CD4-positive, CD25-positive, alpha-beta regulatory T cell (primary cell): ENCODE results near the gene ZNF740. TPM values are rescaled to one million over a fixed set of nuclear protein-coding genes. Genes with fewer than 3 reads are reported as not detected.

Experiments used
- ATAC-seq, 2 donors: fragments of 150-1000 bp; cut with Tn5 transposase; one replicate each; pipeline ENCODE4 v1.10.0; 2021; ENCODE audit warnings: low read depth in 2 of 2, moderate number of reproducible peaks in 2 of 2, moderate library complexity in 1 of 2
- DNase-seq, 3 donors: peaks; one replicate each; pipeline versions ENCODE4 v3.0.0 to v3.0.0-alpha.2; 2012 to 2022; ENCODE audit warnings: mixed read lengths in 1 of 3
- H3K27ac ChIP-seq: one replicate; pipeline ENCODE4 v1.7.0; 2013; ENCODE audit warnings: mild to moderate bottlenecking, low read length; ENCODE audit not compliant: insufficient read depth, poor library complexity, severe bottlenecking
- H3K27me3 ChIP-seq: one replicate; pipeline ENCODE4 v1.7.0; 2013; ENCODE audit warnings: low read length; ENCODE audit not compliant: control insufficient read depth, insufficient read depth
- H3K36me3 ChIP-seq: one replicate; pipeline ENCODE4 v1.7.0; 2013; ENCODE audit warnings: mild to moderate bottlenecking, low read length, moderate library complexity; ENCODE audit not compliant: control insufficient read depth, insufficient read depth
- H3K4me1 ChIP-seq: 2 replicates; pipeline ENCODE4 v1.7.0; 2013; ENCODE audit warnings: mild to moderate bottlenecking, low read length; ENCODE audit not compliant: insufficient read depth, control insufficient read depth, poor library complexity, severe bottlenecking
- H3K4me3 ChIP-seq: one replicate; pipeline ENCODE4 v1.7.0; 2013; ENCODE audit warnings: low read depth, mild to moderate bottlenecking, low read length, moderate library complexity
- H3K9me3 ChIP-seq, 2 experiments: 1 replicate in 1 of 2; 2 replicates in 1 of 2; pipeline ENCODE4 v1.7.0; 2013; ENCODE audit warnings: low read length in 2 of 2, mild to moderate bottlenecking in 1 of 2, moderate library complexity in 1 of 2; ENCODE audit not compliant: control insufficient read depth in 2 of 2
- H3K27ac Mint-ChIP-seq, 3 donors: one replicate each; pipeline ENCODE4 v1.8.0; 2020 to 2022; ENCODE audit warnings: mild to moderate bottlenecking in 3 of 3, mixed read lengths in 3 of 3, moderate library complexity in 2 of 3
- H3K27me3 Mint-ChIP-seq: one replicate; pipeline ENCODE4 v1.8.0; 2022; ENCODE audit warnings: mild to moderate bottlenecking, mixed read lengths
- H3K36me3 Mint-ChIP-seq: one replicate; pipeline ENCODE4 v1.8.0; 2020; ENCODE audit warnings: mixed read lengths
- H3K4me1 Mint-ChIP-seq, 4 donors: one replicate each; pipeline ENCODE4 v1.8.0; 2020 to 2022; ENCODE audit warnings: mixed read lengths in 4 of 4, mild to moderate bottlenecking in 1 of 4
- H3K4me3 Mint-ChIP-seq, 4 donors: one replicate each; pipeline ENCODE4 v1.8.0; 2020 to 2022; ENCODE audit warnings: mild to moderate bottlenecking in 4 of 4, mixed read lengths in 4 of 4, moderate library complexity in 3 of 4
- H3K9me3 Mint-ChIP-seq, 7 donors: one replicate each; pipeline ENCODE4 v1.8.0; 2020 to 2022; ENCODE audit warnings: mixed read lengths in 7 of 7, mild to moderate bottlenecking in 3 of 7, moderate library complexity in 2 of 7
- polyA plus RNA-seq, 4 donors: library from polyadenylated mRNA; unstranded; fragments of 300-500 nt; fragmentation: Illumina TruSeq; gene quantifications; one replicate each; pipeline ENCODE4 v1.2.3, GENCODE V29; 2021
- total RNA-seq: library from RNA; stranded (reverse); gene quantifications from one replicate; pipeline ENCODE4 v1.2.3, GENCODE V29; 2022

ZNF740 gene
- total and polyA plus RNA-seq, 5 donors from 2014 or later, result 2.3 to 32.6 (median 3.0) TPM

- Mint-ChIP-seq H3K27ac (peak overlapping the region; percentile 28 to 78 (median 68)), H3K9me3 (no peaks in the 10 kb centered on the region), H3K4me1 (peaks cover 25 to 64% (median 39%) of the 10 kb centered on the region in 4 donors), H3K36me3 (peaks cover 48% of the 10 kb centered on the region), H3K4me3 (peak overlapping the region in 3 of 4 donors; percentile 13 to 46 (median 44)), H3K27me3 (no peaks in the 10 kb centered on the region)
- H3K27ac ChIP-seq, result no peak overlapping the region
- H3K4me1 ChIP-seq, result peaks cover 48% of the 10 kb centered on the region
- no peak for DNase-seq
- no peaks in the 10 kb centered on the region for H3K9me3 ChIP-seq
- no peak for ATAC-seq
- H3K4me3 ChIP-seq, result no peak overlapping the region
- H3K27me3 ChIP-seq, result no peaks in the 10 kb centered on the region
- H3K36me3 ChIP-seq, result peaks cover 67% of the 10 kb centered on the region
Measured at GRCh38 chr12:53184828-53185227, 4.3 kb downstream of the ZNF740 start.

- Histone ChIP-seq H3K9me3 (no peaks in the 10 kb centered on the region), H3K4me3 (no peak overlapping the region), H3K27ac (no peak overlapping the region), H3K27me3 (no peaks in the 10 kb centered on the region), H3K36me3 (peaks cover 68% of the 10 kb centered on the region), H3K4me1 (peaks cover 44% of the 10 kb centered on the region)
- H3K27me3 Mint-ChIP-seq, result no peaks in the 10 kb centered on the region
- DNase-seq (no peak), ATAC-seq (no peak)
- H3K27ac Mint-ChIP-seq, result peak overlapping the region; percentile 47 to 78 (median 75)
- H3K4me1 Mint-ChIP-seq, result peaks cover 25 to 65% (median 40%) of the 10 kb centered on the region in 4 donors
- peaks cover 49% of the 10 kb centered on the region for H3K36me3 Mint-ChIP-seq
- no peaks in the 10 kb centered on the region for H3K9me3 Mint-ChIP-seq
- peak overlapping the region in 1 of 4 donors; percentile 76 for H3K4me3 Mint-ChIP-seq
Measured at GRCh38 chr12:53185582-53186153, 5.1 kb downstream of the ZNF740 start.

GRCh38 chr12:53186745-53187144 is 6.2 kb downstream of the ZNF740 start:
- no peaks in the 10 kb centered on the region for H3K9me3 ChIP-seq
- Mint-ChIP-seq H3K9me3 (no peaks in the 10 kb centered on the region), H3K27me3 (no peaks in the 10 kb centered on the region), H3K4me1 (peaks cover 25 to 58% (median 35%) of the 10 kb centered on the region in 4 donors), H3K4me3 (peak overlapping the region in 1 of 4 donors; percentile 76), H3K36me3 (peaks cover 52% of the 10 kb centered on the region), H3K27ac (no peak overlapping the region)
- no peak overlapping the region for H3K27ac ChIP-seq
- ATAC-seq (no peak), DNase-seq (no peak)
- peaks cover 36% of the 10 kb centered on the region for H3K4me1 ChIP-seq
- no peaks in the 10 kb centered on the region for H3K27me3 ChIP-seq
- no peak overlapping the region for H3K4me3 ChIP-seq
- peaks cover 79% of the 10 kb centered on the region for H3K36me3 ChIP-seq

- Mint-ChIP-seq H3K27me3 (no peaks in the 10 kb centered on the region), H3K9me3 (no peaks in the 10 kb centered on the region), H3K4me3 (peak overlapping the region in 1 of 4 donors; percentile 76), H3K27ac (peak overlapping the region in 1 of 3 donors; percentile 47), H3K4me1 (peaks cover 22 to 56% (median 30%) of the 10 kb centered on the region in 4 donors), H3K36me3 (peaks cover 53% of the 10 kb centered on the region)
- no peak for ATAC-seq
- Histone ChIP-seq H3K27ac (no peak overlapping the region), H3K27me3 (no peaks in the 10 kb centered on the region), H3K4me1 (peaks cover 30% of the 10 kb centered on the region), H3K9me3 (no peaks in the 10 kb centered on the region), H3K36me3 (peaks cover 81% of the 10 kb centered on the region), H3K4me3 (no peak overlapping the region)
- no peak for DNase-seq
Measured at GRCh38 chr12:53187145-53187899, 6.8 kb downstream of the ZNF740 start.

- DNase-seq, result peak; percentile 26 to 57 (median 40)
- Mint-ChIP-seq H3K9me3 (no peaks in the 10 kb centered on the region), H3K36me3 (peaks cover 54% of the 10 kb centered on the region), H3K27ac (peak overlapping the region in 1 of 3 donors; percentile 76), H3K4me3 (no peak overlapping the region), H3K4me1 (peaks cover 0 to 34% (median 13%) of the 10 kb centered on the region in 4 donors), H3K27me3 (no peaks in the 10 kb centered on the region)
- H3K4me1 ChIP-seq, result peaks cover 3% of the 10 kb centered on the region
- H3K27ac ChIP-seq, result no peak overlapping the region
- peaks cover 92% of the 10 kb centered on the region for H3K36me3 ChIP-seq
- no peaks in the 10 kb centered on the region for H3K9me3 ChIP-seq
- no peaks in the 10 kb centered on the region for H3K27me3 ChIP-seq
- ATAC-seq, result peak; percentile 82 to 85
- no peak overlapping the region for H3K4me3 ChIP-seq
Measured at GRCh38 chr12:53190108-53190729, 9.7 kb downstream of the ZNF740 start.

- H3K27me3 Mint-ChIP-seq, result no peaks in the 10 kb centered on the region
- Histone ChIP-seq H3K27me3 (no peaks in the 10 kb centered on the region), H3K36me3 (peaks cover 92% of the 10 kb centered on the region), H3K9me3 (no peaks in the 10 kb centered on the region), H3K4me1 (no peaks in the 10 kb centered on the region), H3K27ac (no peak overlapping the region), H3K4me3 (no peak overlapping the region)
- H3K4me1 Mint-ChIP-seq, result peaks cover 0 to 29% (median 5%) of the 10 kb centered on the region in 4 donors
- H3K36me3 Mint-ChIP-seq, result peaks cover 54% of the 10 kb centered on the region
- no peaks in the 10 kb centered on the region for H3K9me3 Mint-ChIP-seq
- no peak for ATAC-seq
- H3K4me3 Mint-ChIP-seq, result peak overlapping the region in 1 of 4 donors; percentile 35
- no peak overlapping the region for H3K27ac Mint-ChIP-seq
- DNase-seq, result no peak
Measured at GRCh38 chr12:53191096-53191884, 10.8 kb downstream of the ZNF740 start.

GRCh38 chr12:53191885-53192530 is 11.5 kb downstream of the ZNF740 start:
- Mint-ChIP-seq H3K36me3 (peaks cover 53% of the 10 kb centered on the region), H3K4me1 (peaks cover 0 to 34% (median 4%) of the 10 kb centered on the region in 4 donors), H3K27me3 (no peaks in the 10 kb centered on the region), H3K4me3 (peak overlapping the region in 1 of 4 donors; percentile 35), H3K9me3 (no peaks in the 10 kb centered on the region), H3K27ac (no peak overlapping the region)
- Histone ChIP-seq H3K36me3 (peaks cover 92% of the 10 kb centered on the region), H3K4me3 (no peak overlapping the region), H3K4me1 (no peaks in the 10 kb centered on the region), H3K9me3 (no peaks in the 10 kb centered on the region), H3K27ac (no peak overlapping the region), H3K27me3 (no peaks in the 10 kb centered on the region)
- DNase-seq (no peak), ATAC-seq (no peak)
